Neutrophil (primary cell): ENCODE data around the gene PLCZ1.

Source experiments
- H3K27ac ChIP-seq: fragments of 200-600 bp; sonication (generic); 2 replicates; pipeline ENCODE4 v1.5.1; 2016; ENCODE audit warnings: mild to moderate bottlenecking, moderate library complexity
- H3K27me3 ChIP-seq: fragments of 200-600 bp; sonication (generic); 2 replicates; pipeline ENCODE4 v1.6.0; 2016; ENCODE audit warnings: mild to moderate bottlenecking
- H3K36me3 ChIP-seq: fragments of 200-600 bp; sonication (generic); 2 replicates; pipeline ENCODE4 v1.5.1; 2017
- H3K4me1 ChIP-seq, 2 experiments: fragments of 200-600 bp in 1 of 2; sonication (generic) in 1 of 2; 1 replicate in 1 of 2; 2 replicates in 1 of 2; pipeline versions ENCODE4 v1.5.1 to v1.6.1; 2013 to 2016; ENCODE audit warnings: low read depth in 1 of 2, low read length in 1 of 2, mild to moderate bottlenecking in 1 of 2, moderate library complexity in 1 of 2; ENCODE audit not compliant: control insufficient read depth in 1 of 2, insufficient read depth in 1 of 2
- H3K4me3 ChIP-seq, 2 experiments: fragments of 200-600 bp in 1 of 2; sonication (generic) in 1 of 2; 1 replicate in 1 of 2; 2 replicates in 1 of 2; pipeline ENCODE4 v1.5.1; 2013 to 2016; ENCODE audit warnings: low read depth in 1 of 2, low read length in 1 of 2, mild to moderate bottlenecking in 1 of 2, moderate library complexity in 1 of 2
- H3K9me3 ChIP-seq: fragments of 200-600 bp; sonication (generic); 2 replicates; pipeline ENCODE4 v1.5.1; 2016
- CTCF ChIP-seq: fragments of 200-600 bp; sonication (generic); IDR thresholded peaks from 2 replicates; pipeline ENCODE4 v1.5.1; 2016; ENCODE audit warnings: antibody characterized with exemption

Gene PLCZ1

GRCh38 chr12:18719922-18720510, 17.8 kb downstream of the PLCZ1 start:
- Histone ChIP-seq H3K4me1 (no peaks in the 10 kb centered on the region), H3K4me3 (no peak overlapping the region), H3K9me3 (no peaks in the 10 kb centered on the region), H3K36me3 (no peaks in the 10 kb centered on the region), H3K27ac (no peak overlapping the region), H3K27me3 (no peaks in the 10 kb centered on the region)
- TF ChIP-seq CTCF, result no peak

GRCh38 chr12:18718462-18718861, 19.4 kb downstream of the PLCZ1 start:
- Histone ChIP-seq H3K36me3 (no peaks in the 10 kb centered on the region), H3K9me3 (no peaks in the 10 kb centered on the region), H3K27ac (no peak overlapping the region), H3K4me3 (no peak overlapping the region), H3K4me1 (no peaks in the 10 kb centered on the region), H3K27me3 (no peaks in the 10 kb centered on the region)
- TF ChIP-seq CTCF, result no peak

GRCh38 chr12:18716236-18716635, 21.6 kb downstream of the PLCZ1 start:
- H3K27ac ChIP-seq, result no peak overlapping the region
- H3K27me3 ChIP-seq, result no peaks in the 10 kb centered on the region
- no peaks in the 10 kb centered on the region for H3K9me3 ChIP-seq
- no peak overlapping the region for H3K4me3 ChIP-seq
- no peaks in the 10 kb centered on the region for H3K36me3 ChIP-seq
- no peak for TF ChIP-seq CTCF
- no peaks in the 10 kb centered on the region for H3K4me1 ChIP-seq

- Histone ChIP-seq H3K27ac (no peak overlapping the region), H3K27me3 (no peaks in the 10 kb centered on the region), H3K4me1 (no peaks in the 10 kb centered on the region), H3K4me3 (no peak overlapping the region), H3K9me3 (no peaks in the 10 kb centered on the region), H3K36me3 (no peaks in the 10 kb centered on the region)
- no peak for TF ChIP-seq CTCF
Observed at GRCh38 chr12:18706798-18707197, 31.0 kb downstream of the PLCZ1 start.

- no peak overlapping the region for H3K27ac ChIP-seq
- no peaks in the 10 kb centered on the region for H3K36me3 ChIP-seq
- no peak overlapping the region for H3K4me3 ChIP-seq
- H3K4me1 ChIP-seq, result no peaks in the 10 kb centered on the region
- TF ChIP-seq CTCF, result no peak
- H3K9me3 ChIP-seq, result no peaks in the 10 kb centered on the region
- H3K27me3 ChIP-seq, result no peaks in the 10 kb centered on the region
Observed at GRCh38 chr12:18703911-18704310, 33.9 kb downstream of the PLCZ1 start.

GRCh38 chr12:18703321-18703720, 34.5 kb downstream of the PLCZ1 start:
- Histone ChIP-seq H3K4me1 (no peaks in the 10 kb centered on the region), H3K36me3 (no peaks in the 10 kb centered on the region), H3K9me3 (no peaks in the 10 kb centered on the region), H3K4me3 (no peak overlapping the region), H3K27me3 (no peaks in the 10 kb centered on the region), H3K27ac (no peak overlapping the region)
- TF ChIP-seq CTCF, result no peak
